ENCODE results near the gene SELENOP. TPM values are rescaled to one million over a fixed set of nuclear protein-coding genes. Genes with fewer than 3 reads are reported as not detected.

Gene SELENOP
- total and polyA plus RNA-seq, 9 donors = 339 to 764 (median 590) TPM

DNA sequence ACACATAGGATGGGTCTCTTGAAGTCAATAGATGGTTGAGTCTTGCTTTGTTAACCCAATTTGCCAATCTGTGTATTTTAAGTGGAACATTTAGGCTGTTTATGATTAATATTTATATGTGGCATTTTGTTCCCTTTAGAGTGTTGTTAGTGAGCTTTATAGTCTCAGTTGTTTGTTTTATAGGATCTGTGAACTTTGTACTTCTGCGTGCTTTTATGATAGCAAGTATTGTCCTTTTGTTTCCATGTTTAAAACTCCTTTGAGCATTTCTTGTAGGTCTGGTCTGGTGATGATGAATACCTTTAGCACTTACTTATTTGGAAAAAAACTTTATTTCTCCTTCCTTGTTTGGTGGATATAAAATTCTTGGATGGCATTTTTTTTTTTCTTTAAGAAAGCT is 23.8 kb downstream of the SELENOP start:
- Histone ChIP-seq H3K27me3 (no peaks in the 10 kb centered on the region), H3K27ac (no peak overlapping the region), H3K4me1 (ENCODE audit: insufficient read depth) (no peaks in the 10 kb centered on the region), H3K9me3 (no peaks in the 10 kb centered on the region), H3K4me3 (no peak overlapping the region), H3K36me3 (no peaks in the 10 kb centered on the region)
- WGBS, 3 donors = 93 to 100% (median 99%) methylated on average over 1 of the region's 1 CpG
- TF ChIP-seq EP300 (IDR thresholded peaks at IDR 0.05) (no peak), CTCF (IDR thresholded peaks at IDR 0.05) (no peak), POLR2A (IDR thresholded peaks at IDR 0.05) (no peak)
- intact Hi-C loops (cut with DNase I) = no loop called here
- no peak for DNase-seq

GRCh38 chr5:42787073-42787472 is 24.6 kb downstream of the SELENOP start:
- no peak overlapping the region for H3K4me3 ChIP-seq
- H3K9me3 ChIP-seq = no peaks in the 10 kb centered on the region
- intact Hi-C loops (cut with DNase I) = no loop called here
- DNase-seq = no peak
- H3K36me3 ChIP-seq = no peaks in the 10 kb centered on the region
- TF ChIP-seq POLR2A (IDR thresholded peaks at IDR 0.05) (no peak), CTCF (IDR thresholded peaks at IDR 0.05) (no peak), EP300 (IDR thresholded peaks at IDR 0.05) (no peak)
- H3K27ac ChIP-seq = no peak overlapping the region
- H3K4me1 ChIP-seq (ENCODE audit: insufficient read depth) = no peaks in the 10 kb centered on the region
- H3K27me3 ChIP-seq = no peaks in the 10 kb centered on the region

- 91 to 96% (median 95%) methylated on average over 4 of the region's 4 CpGs for WGBS, 3 donors
- intact Hi-C loops (cut with DNase I) = no loop called here
- no peaks in the 10 kb centered on the region for H3K27me3 ChIP-seq
- no peaks in the 10 kb centered on the region for H3K4me1 ChIP-seq (ENCODE audit: insufficient read depth)
- H3K27ac ChIP-seq = no peak overlapping the region
- no peaks in the 10 kb centered on the region for H3K36me3 ChIP-seq
- no peaks in the 10 kb centered on the region for H3K9me3 ChIP-seq
- no peak overlapping the region for H3K4me3 ChIP-seq
- TF ChIP-seq POLR2A (IDR thresholded peaks at IDR 0.05) (no peak), CTCF (IDR thresholded peaks at IDR 0.05) (no peak), EP300 (IDR thresholded peaks at IDR 0.05) (no peak)
- DNase-seq = no peak
Observed at GRCh38 chr5:42785756-42786155, 25.9 kb downstream of the SELENOP start.

GRCh38 chr5:42784132-42784531 is 27.6 kb downstream of the SELENOP start:
- 84 to 97% (median 92%) methylated on average over 1 of the region's 1 CpG for WGBS, 3 donors
- TF ChIP-seq EP300 (IDR thresholded peaks at IDR 0.05) = no peak
- TF ChIP-seq CTCF (IDR thresholded peaks at IDR 0.05) = no peak
- TF ChIP-seq POLR2A (IDR thresholded peaks at IDR 0.05) = no peak
- Histone ChIP-seq H3K4me3 (no peak overlapping the region), H3K27ac (no peak overlapping the region), H3K36me3 (no peaks in the 10 kb centered on the region), H3K4me1 (ENCODE audit: insufficient read depth) (no peaks in the 10 kb centered on the region), H3K27me3 (no peaks in the 10 kb centered on the region), H3K9me3 (no peaks in the 10 kb centered on the region)
- no peak for DNase-seq
- intact Hi-C loops (cut with DNase I) = no loop called here

DNA sequence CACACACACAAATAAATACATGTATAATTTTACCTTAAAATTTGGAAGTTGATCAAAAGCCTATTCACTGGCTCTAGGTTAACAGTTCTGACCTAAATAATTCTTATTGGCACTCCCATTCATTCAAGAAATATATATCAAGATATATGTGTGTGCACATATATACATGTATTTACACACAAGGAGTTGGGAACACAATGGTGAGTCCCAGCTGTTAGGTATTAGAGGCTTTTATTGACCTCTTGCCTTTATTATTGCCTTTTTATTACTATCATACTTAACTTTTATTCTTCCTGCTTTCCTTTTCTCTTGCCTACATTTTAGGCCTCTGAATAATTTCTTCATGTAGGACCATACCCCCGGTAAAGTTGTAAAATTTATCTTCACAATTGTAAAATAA is 30.1 kb downstream of the SELENOP start:
- H3K36me3 ChIP-seq = no peaks in the 10 kb centered on the region
- no peaks in the 10 kb centered on the region for H3K9me3 ChIP-seq
- 53 to 67% (median 59%) methylated on average over 1 of the region's 1 CpG for WGBS, 3 donors
- no peak for DNase-seq
- TF ChIP-seq POLR2A (IDR thresholded peaks at IDR 0.05) (no peak), CTCF (IDR thresholded peaks at IDR 0.05) (no peak), EP300 (IDR thresholded peaks at IDR 0.05) (no peak)
- H3K27ac ChIP-seq = no peak overlapping the region
- no peak overlapping the region for H3K4me3 ChIP-seq
- no peaks in the 10 kb centered on the region for H3K4me1 ChIP-seq (ENCODE audit: insufficient read depth)
- H3K27me3 ChIP-seq = no peaks in the 10 kb centered on the region
- intact Hi-C loops (cut with DNase I) = no loop called here

All from ovary (tissue), 9 donors.